Adrenal gland (tissue), 12 donors: Measurements from ENCODE around the gene STX18. TPM values are rescaled to one million over a fixed set of nuclear protein-coding genes. Genes with fewer than 3 reads are reported as not detected.

Source experiments
- DNase-seq, 7 donors: peaks; one replicate each; pipeline ENCODE4 v3.0.0-alpha.2; 2019 to 2020
- H3K27ac ChIP-seq, 5 donors: fragments of 200-600 bp; sonication (generic) in 4 of 5; 1 replicate in 3 of 5; 2 replicates in 2 of 5; pipeline versions ENCODE4 v1.5.1 to v1.8.0; 2016 to 2020; ENCODE audit warnings: mild to moderate bottlenecking in 1 of 5
- H3K27me3 ChIP-seq: fragments of 200-600 bp; 2 replicates; pipeline ENCODE4 v1.8.0; 2021
- H3K36me3 ChIP-seq, 2 donors: fragments of 200-600 bp; replicated peaks in 1 of 2; 1 replicate in 1 of 2; 2 replicates in 1 of 2; pipeline versions ENCODE4 v1.5.1 to v1.8.0; 2018 to 2022
- H3K4me1 ChIP-seq, 2 donors: fragments of 200-600 bp; replicated peaks in 1 of 2; 1 replicate in 1 of 2; 2 replicates in 1 of 2; pipeline versions ENCODE4 v1.5.1 to v1.8.0; 2018 to 2021
- H3K4me3 ChIP-seq, 4 donors: fragments of 200-600 bp; sonication (generic) in 3 of 4; one replicate each; pipeline ENCODE4 v1.5.1; 2016 to 2018
- H3K9me3 ChIP-seq, 3 donors: fragments of 200-600 bp; sonication (generic) in 1 of 3; replicated peaks in 1 of 3; 1 replicate in 2 of 3; 2 replicates in 1 of 3; pipeline versions ENCODE4 v1.5.1 to v1.8.0; 2016 to 2021
- POLR2A ChIP-seq, 2 donors: fragments of 450-650 bp; IDR thresholded peaks; one replicate each; pipeline ENCODE4 v1.6.1; 2017; ENCODE audit warnings: antibody characterized with exemption in 2 of 2, mild to moderate bottlenecking in 2 of 2, moderate library complexity in 1 of 2
- WGBS, 4 donors: extraction: QIAGEN DNeasy Blood & Tissue Kit in 2 of 4; methylation state at CpG; one replicate each; pipeline versions ENCODE4 v1.1.5 to v1.1.7; 2013 to 2017; 5-methylcytosine and 5-hydroxymethylcytosine counted together
- intact Hi-C, 2 donors: fragments of 100-400 bp; cut with DNase I; formaldehyde crosslinking; loops; one replicate each; pipeline versions ENCODE4 v1.14.1 to v1.15.0; 2022 to 2023
- polyA plus RNA-seq, 3 donors: library from polyadenylated mRNA; stranded (reverse); fragments of 200-250 nt in 2 of 3; fragments of 350-450 nt in 1 of 3; fragmentation: Illumina TruSeq in 1 of 3; extraction: RNeasy Lipid Tissue Mini Kit (QIAGEN cat#74804) in 1 of 3; gene quantifications; one replicate each; pipeline ENCODE4 v1.2.3, GENCODE V29; 2013 to 2014
- total RNA-seq, 9 donors: library from RNA; depleted of rRNA in 4 of 9; stranded (reverse); fragments of >200 nt in 4 of 9; fragments of 120-200 nt in 1 of 9; fragmentation: NEBNext Ultra II Directional in 1 of 9; extraction: Animal tissue kit (Norgen Biotek cat#: 25700) in 1 of 9; gene quantifications; one replicate each; pipeline versions ENCODE4 v1.1.0 to v1.2.4, GENCODE V29; 2013 to 2023
- TF ChIP-seq, protein P1 (sequence below), 6 experiments: fragments of 450-650 bp in 4 of 6; fragments of 200-600 bp in 2 of 6; sonication (generic) in 1 of 6; IDR thresholded peaks; 1 replicate in 5 of 6; 2 replicates in 1 of 6; pipeline versions ENCODE4 v1.5.1 to v1.8.0; 2016 to 2021; ENCODE audit warnings: antibody characterized with exemption in 6 of 6, mild to moderate bottlenecking in 2 of 6, moderate library complexity in 1 of 6
- donor health status: healthy with polysubstance abuse.
- donor health status: Bipolar disorder and iron deficiency.
- donor health status: DM: yes; HTN: yes; CAD: no.
- donor health status: DM: no; HTN: no; CAD: no.
- donor health status: DM: no; HTN: no; CAD: no.
- donor health status: DM: yes; HTN: yes; CAD: no.

STX18 gene
- total and polyA plus RNA-seq, 12 donors: 28.6 to 88.5 (median 38.1) TPM

DNA sequence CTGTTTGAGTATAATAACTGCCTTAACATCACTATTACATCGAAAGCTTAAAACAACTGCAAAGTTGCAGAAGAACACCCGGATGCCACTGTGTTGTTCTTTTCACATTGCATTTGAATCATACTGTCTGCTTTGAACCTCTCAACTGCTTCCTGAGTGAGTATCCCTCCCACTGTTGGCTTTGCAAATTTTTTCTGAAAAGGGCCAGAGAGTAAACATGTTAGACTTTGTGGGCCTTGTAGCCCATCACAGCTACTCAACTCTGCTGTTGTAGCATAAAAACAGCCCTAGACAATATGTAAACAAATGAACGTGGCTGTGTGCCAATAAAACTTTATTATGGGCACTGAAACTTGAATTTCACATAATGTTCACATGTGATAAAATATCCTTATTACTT is 78.9 kb downstream of the STX18 start:
- Histone ChIP-seq H3K27me3 (no peaks in the 10 kb centered on the region), H3K9me3 (no peaks in the 10 kb centered on the region), H3K4me1 (peaks cover 24 to 29% of the 10 kb centered on the region in 2 donors), H3K4me3 (no peak overlapping the region), H3K36me3 (peaks cover 0 to 4% of the 10 kb centered on the region in 2 donors), H3K27ac (peak overlapping the region in 3 of 5 donors; percentile 11 to 77 (median 58))
- no peak for DNase-seq
- TF ChIP-seq, protein P1, sequence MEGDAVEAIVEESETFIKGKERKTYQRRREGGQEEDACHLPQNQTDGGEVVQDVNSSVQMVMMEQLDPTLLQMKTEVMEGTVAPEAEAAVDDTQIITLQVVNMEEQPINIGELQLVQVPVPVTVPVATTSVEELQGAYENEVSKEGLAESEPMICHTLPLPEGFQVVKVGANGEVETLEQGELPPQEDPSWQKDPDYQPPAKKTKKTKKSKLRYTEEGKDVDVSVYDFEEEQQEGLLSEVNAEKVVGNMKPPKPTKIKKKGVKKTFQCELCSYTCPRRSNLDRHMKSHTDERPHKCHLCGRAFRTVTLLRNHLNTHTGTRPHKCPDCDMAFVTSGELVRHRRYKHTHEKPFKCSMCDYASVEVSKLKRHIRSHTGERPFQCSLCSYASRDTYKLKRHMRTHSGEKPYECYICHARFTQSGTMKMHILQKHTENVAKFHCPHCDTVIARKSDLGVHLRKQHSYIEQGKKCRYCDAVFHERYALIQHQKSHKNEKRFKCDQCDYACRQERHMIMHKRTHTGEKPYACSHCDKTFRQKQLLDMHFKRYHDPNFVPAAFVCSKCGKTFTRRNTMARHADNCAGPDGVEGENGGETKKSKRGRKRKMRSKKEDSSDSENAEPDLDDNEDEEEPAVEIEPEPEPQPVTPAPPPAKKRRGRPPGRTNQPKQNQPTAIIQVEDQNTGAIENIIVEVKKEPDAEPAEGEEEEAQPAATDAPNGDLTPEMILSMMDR (IDR thresholded peaks at IDR 0.05): no peak
- no peak for TF ChIP-seq POLR2A (IDR thresholded peaks at IDR 0.05)
- WGBS, 4 donors: 50 to 63% (median 55%) methylated on average over 3 of the region's 3 CpGs
- intact Hi-C loops: no loop called here

GRCh38 chr4:4461850-4462249 is 80.0 kb downstream of the STX18 start:
- peak; percentile 71 to 94 (median 89) for DNase-seq
- Histone ChIP-seq H3K36me3 (peaks cover 0 to 8% of the 10 kb centered on the region in 2 donors), H3K27me3 (no peaks in the 10 kb centered on the region), H3K27ac (peak overlapping the region; percentile 45 to 77 (median 58)), H3K4me1 (peaks cover 24 to 40% of the 10 kb centered on the region in 2 donors), H3K4me3 (peak overlapping the region in 1 of 4 donors; percentile 13), H3K9me3 (no peaks in the 10 kb centered on the region)
- intact Hi-C loops: no loop called here
- TF ChIP-seq, protein P1 (IDR thresholded peaks at IDR 0.05): no peak
- TF ChIP-seq POLR2A (IDR thresholded peaks at IDR 0.05): peak in 1 of 2 donors; percentile 64
- WGBS, 4 donors: 42 to 55% (median 48%) methylated on average over 5 of the region's 5 CpGs

DNA sequence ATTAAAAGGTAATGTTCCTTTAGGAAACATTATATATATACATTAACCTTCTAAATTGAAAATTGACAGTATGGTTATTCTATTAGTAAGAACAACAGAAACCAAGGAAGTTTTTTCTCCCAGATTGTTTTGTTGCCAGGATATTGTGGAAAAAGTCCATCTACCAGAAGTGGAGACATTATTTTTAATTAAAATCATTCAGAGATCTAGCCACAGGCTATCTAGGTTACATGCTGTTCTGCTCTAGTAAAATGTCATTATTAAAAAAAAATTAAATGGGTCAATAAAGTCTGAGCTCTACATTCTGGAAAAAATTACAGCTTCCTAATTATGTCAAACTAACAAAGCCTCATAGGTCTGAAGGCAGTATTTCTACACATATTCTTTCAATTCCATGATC is 80.7 kb downstream of the STX18 start:
- Histone ChIP-seq H3K27me3 (no peaks in the 10 kb centered on the region), H3K27ac (peak overlapping the region; percentile 18 to 77 (median 58)), H3K36me3 (peaks cover 0 to 12% of the 10 kb centered on the region in 2 donors), H3K9me3 (no peaks in the 10 kb centered on the region), H3K4me1 (peaks cover 24 to 47% of the 10 kb centered on the region in 2 donors), H3K4me3 (peak overlapping the region in 1 of 4 donors; percentile 13)
- no peak for DNase-seq
- intact Hi-C loops: no loop called here
- TF ChIP-seq, protein P1 (IDR thresholded peaks at IDR 0.05): no peak
- no peak for TF ChIP-seq POLR2A (IDR thresholded peaks at IDR 0.05)

- intact Hi-C loops: no loop called here
- 61 to 76% (median 68%) methylated on average over 6 of the region's 6 CpGs for WGBS, 4 donors
These were observed 81.1 kb downstream of the STX18 start for GRCh38 chr4:4460759-4461158.

More at GRCh38 chr4:4460759-4461158, 81.1 kb downstream of the STX18 start:
- Histone ChIP-seq H3K36me3 (peaks cover 0 to 12% of the 10 kb centered on the region in 2 donors), H3K4me1 (peaks cover 24 to 48% of the 10 kb centered on the region in 2 donors), H3K27ac (peak overlapping the region in 1 of 5 donors; percentile 77), H3K27me3 (no peaks in the 10 kb centered on the region), H3K9me3 (no peaks in the 10 kb centered on the region), H3K4me3 (no peak overlapping the region)
- TF ChIP-seq, protein P1 (IDR thresholded peaks at IDR 0.05): no peak
- no peak for TF ChIP-seq POLR2A (IDR thresholded peaks at IDR 0.05)
- no peak for DNase-seq
